Measurements from ENCODE around the gene KIAA1671. TPM values are rescaled to one million over a fixed set of nuclear protein-coding genes. Genes with fewer than 3 reads are reported as not detected.
A peak's percentile ranks its signal among the peaks of the same experiment; 100 is the strongest.

KIAA1671 gene
- total and polyA plus RNA-seq, 9 of the 15 experiments (the other 6 are each of a cell fraction or from before 2014, with no cell fraction given) = under 0.01 to 0.11 (median 0.02) TPM; not detected in 5

DNA sequence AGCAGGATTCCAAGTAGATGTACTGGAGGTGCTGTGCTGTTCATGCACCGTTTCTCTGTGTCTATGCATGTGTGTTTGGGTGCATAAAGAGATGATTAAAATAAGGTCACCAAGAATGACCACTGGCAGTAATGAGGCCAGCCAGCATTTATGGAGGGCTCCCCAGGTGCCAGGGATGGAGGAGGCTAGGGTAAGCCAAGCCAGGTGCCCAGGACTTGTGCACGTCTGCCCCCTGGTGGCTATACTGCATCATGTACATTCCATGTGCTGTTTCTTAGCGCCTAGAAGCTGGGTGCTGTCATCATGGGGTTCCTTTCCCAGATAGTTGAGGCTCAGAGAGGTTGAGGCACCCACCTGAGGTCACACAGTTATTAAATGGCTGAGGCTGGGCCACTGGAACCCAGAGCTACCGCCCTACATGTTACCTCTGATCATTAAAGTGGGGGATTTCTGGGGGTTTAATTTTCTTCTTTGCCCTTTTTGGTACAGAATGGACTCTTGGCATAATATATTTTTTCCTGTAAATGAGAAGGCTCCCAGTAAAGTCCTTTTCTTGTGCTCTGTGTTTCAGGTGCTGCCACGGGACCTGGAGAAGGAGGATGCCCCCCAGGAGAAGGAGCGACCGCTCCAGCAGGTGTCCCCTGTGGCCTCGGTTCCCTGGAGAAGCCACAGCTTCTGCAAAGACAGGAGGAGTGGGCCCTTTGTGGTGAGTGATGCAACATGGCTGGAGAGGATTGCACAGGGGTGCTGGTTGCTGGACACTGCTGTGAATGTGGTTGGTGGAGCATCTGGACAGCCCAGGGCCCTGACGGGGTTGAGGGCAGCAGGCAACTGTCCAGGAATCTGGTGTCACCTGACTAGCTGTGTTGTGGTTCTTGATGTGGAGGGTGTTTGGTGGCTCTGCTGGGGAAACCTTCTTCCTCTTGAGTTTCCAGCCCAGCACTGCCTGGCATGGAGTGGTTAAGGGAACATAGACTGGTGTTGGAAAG lies 96.4 kb downstream of the KIAA1671 start (continued):
- TF ChIP-seq, protein P1, sequence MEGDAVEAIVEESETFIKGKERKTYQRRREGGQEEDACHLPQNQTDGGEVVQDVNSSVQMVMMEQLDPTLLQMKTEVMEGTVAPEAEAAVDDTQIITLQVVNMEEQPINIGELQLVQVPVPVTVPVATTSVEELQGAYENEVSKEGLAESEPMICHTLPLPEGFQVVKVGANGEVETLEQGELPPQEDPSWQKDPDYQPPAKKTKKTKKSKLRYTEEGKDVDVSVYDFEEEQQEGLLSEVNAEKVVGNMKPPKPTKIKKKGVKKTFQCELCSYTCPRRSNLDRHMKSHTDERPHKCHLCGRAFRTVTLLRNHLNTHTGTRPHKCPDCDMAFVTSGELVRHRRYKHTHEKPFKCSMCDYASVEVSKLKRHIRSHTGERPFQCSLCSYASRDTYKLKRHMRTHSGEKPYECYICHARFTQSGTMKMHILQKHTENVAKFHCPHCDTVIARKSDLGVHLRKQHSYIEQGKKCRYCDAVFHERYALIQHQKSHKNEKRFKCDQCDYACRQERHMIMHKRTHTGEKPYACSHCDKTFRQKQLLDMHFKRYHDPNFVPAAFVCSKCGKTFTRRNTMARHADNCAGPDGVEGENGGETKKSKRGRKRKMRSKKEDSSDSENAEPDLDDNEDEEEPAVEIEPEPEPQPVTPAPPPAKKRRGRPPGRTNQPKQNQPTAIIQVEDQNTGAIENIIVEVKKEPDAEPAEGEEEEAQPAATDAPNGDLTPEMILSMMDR (IDR thresholded peaks at IDR 0.05 in 2 of 3, conservative IDR thresholded peaks at IDR 0.05 in 1 of 3; ENCODE audit: insufficient read depth in 2 of 3, low read depth in 1 of 3, low read length in 3 of 3) = peak; percentile 65 to 71 (median 70)
- TF ChIP-seq ZNF445 (CRISPR knock-in tag; IDR thresholded peaks at IDR 0.05; ENCODE audit: low read depth) (no peak), ZKSCAN1 (IDR thresholded peaks at IDR 0.05; ENCODE audit: low read depth, low read length) (0 out of 2 replicates have a peak, but pooled peaks have one; percentile 38), ZFP36 (IDR thresholded peaks at IDR 0.05; ENCODE audit: low read depth, low read length, partially characterized antibody) (peak; percentile 55)
- TF ChIP-seq, protein P2, sequence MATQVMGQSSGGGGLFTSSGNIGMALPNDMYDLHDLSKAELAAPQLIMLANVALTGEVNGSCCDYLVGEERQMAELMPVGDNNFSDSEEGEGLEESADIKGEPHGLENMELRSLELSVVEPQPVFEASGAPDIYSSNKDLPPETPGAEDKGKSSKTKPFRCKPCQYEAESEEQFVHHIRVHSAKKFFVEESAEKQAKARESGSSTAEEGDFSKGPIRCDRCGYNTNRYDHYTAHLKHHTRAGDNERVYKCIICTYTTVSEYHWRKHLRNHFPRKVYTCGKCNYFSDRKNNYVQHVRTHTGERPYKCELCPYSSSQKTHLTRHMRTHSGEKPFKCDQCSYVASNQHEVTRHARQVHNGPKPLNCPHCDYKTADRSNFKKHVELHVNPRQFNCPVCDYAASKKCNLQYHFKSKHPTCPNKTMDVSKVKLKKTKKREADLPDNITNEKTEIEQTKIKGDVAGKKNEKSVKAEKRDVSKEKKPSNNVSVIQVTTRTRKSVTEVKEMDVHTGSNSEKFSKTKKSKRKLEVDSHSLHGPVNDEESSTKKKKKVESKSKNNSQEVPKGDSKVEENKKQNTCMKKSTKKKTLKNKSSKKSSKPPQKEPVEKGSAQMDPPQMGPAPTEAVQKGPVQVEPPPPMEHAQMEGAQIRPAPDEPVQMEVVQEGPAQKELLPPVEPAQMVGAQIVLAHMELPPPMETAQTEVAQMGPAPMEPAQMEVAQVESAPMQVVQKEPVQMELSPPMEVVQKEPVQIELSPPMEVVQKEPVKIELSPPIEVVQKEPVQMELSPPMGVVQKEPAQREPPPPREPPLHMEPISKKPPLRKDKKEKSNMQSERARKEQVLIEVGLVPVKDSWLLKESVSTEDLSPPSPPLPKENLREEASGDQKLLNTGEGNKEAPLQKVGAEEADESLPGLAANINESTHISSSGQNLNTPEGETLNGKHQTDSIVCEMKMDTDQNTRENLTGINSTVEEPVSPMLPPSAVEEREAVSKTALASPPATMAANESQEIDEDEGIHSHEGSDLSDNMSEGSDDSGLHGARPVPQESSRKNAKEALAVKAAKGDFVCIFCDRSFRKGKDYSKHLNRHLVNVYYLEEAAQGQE (IDR thresholded peaks at IDR 0.05; ENCODE audit: borderline replicate concordance) = peak; percentile 71; the same call in 1 of the 2 replicates
- TF ChIP-seq, protein P2 (CRISPR knock-in tag; IDR thresholded peaks at IDR 0.05; ENCODE audit: low read depth) = no peak
- TF ChIP-seq, protein P3, sequence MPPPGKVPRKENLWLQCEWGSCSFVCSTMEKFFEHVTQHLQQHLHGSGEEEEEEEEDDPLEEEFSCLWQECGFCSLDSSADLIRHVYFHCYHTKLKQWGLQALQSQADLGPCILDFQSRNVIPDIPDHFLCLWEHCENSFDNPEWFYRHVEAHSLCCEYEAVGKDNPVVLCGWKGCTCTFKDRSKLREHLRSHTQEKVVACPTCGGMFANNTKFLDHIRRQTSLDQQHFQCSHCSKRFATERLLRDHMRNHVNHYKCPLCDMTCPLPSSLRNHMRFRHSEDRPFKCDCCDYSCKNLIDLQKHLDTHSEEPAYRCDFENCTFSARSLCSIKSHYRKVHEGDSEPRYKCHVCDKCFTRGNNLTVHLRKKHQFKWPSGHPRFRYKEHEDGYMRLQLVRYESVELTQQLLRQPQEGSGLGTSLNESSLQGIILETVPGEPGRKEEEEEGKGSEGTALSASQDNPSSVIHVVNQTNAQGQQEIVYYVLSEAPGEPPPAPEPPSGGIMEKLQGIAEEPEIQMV (tag; conservative IDR thresholded peaks at IDR 0.05; ENCODE audit: low read depth) = no peak
